Middle frontal gyrus (tissue), 1 donor: ENCODE data around the gene ATOH8.

Source experiments
- DNase-seq: peaks from one replicate; pipeline ENCODE4 v3.0.0-alpha.2; 2015; ENCODE audit warnings: low spot score; ENCODE audit errors: extremely low spot score

ATOH8 gene

GRCh38 chr2:85753035-85753524, 711 bp upstream of the ATOH8 start:
- no peak for DNase-seq

- no peak for DNase-seq
Measured at GRCh38 chr2:85754313-85755095, 713 bp downstream of the ATOH8 start.

DNA sequence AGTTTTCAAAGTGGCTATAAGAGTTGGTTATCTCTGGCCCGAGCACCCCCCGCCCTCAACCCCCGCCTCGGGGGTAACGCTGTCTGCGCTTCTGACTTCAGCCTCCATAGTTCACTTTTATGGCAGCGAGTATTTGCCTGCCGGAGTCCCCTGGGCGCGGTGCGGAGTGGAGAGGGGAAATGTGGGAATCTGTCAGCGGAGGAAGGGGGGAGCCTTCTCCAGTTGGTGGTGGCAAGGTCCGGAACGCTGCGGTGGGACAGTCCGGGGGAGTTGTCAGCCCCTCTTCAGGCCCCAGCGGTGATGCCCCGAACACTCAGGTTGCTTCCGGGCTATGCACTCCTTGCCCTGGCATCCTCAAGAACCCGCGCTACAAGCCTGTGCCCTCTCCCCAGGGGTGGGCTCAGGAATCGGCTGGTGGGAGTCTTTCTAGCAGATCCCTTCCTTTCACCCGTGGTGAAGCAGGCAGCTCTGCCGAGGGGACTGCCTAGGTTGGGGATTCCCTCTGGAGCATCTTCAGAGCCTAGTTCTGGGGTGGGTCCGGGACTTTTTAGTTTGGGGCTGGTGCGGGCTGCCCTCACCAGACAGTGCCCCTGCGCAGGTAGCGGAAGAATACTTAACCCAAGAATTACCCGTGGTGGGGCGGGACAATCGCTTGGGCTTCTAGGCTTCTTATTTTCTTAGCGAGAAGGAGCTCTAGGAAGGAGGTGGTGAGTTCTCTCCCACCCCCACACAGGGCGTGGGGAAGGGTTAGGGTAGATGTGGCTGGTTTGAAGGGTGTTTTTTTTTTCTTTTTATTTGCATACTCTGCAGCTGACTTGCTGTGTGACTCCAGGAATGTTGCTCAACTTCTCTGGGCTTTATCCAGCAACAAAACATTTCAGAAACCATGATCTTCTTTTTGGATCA, 1.6 kb downstream of the ATOH8 start:
- DNase-seq, result no peak

DNA sequence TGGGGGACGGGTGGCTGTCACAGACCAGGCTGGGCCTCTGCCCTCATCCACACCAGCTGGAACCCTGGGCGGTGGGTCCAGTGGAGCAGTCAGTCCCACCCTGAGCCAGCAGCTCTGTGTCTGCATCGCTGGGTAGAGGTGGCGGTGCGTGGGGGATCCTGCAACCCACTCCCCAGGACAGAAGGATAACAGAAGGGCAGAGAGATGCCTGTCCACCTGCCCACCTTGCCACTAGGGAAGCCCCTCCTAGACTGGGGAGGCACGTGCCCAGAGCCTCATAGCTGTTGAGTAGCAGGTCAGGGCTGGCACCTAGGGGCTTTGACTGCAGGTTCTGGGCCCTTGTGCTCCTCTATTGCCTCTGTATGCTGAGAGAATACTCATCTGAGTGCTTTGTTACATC, 2.4 kb downstream of the ATOH8 start:
- DNase-seq, result no peak

GRCh38 chr2:85756822-85757435, 3.1 kb downstream of the ATOH8 start:
- DNase-seq, result no peak

DNA sequence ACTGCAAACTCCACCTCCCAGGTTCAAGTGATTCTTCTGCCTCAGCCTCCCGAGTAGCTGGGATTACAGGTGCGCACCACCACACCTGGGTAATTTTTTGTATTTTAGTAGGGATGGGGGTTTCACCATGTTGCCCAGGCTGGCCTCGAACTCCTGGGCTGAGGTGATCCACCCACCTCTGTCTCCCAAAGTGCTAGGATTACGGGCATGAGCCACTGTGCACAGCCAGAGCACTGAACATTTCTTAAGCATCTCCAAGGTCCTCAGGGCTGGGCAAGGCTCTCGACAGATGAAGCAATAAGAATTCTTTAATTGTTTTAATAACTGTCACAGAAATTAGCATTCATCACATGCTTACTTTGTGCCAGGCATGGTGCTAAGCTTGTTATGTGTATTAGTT, 4.1 kb downstream of the ATOH8 start:
- DNase-seq, result no peak

DNA sequence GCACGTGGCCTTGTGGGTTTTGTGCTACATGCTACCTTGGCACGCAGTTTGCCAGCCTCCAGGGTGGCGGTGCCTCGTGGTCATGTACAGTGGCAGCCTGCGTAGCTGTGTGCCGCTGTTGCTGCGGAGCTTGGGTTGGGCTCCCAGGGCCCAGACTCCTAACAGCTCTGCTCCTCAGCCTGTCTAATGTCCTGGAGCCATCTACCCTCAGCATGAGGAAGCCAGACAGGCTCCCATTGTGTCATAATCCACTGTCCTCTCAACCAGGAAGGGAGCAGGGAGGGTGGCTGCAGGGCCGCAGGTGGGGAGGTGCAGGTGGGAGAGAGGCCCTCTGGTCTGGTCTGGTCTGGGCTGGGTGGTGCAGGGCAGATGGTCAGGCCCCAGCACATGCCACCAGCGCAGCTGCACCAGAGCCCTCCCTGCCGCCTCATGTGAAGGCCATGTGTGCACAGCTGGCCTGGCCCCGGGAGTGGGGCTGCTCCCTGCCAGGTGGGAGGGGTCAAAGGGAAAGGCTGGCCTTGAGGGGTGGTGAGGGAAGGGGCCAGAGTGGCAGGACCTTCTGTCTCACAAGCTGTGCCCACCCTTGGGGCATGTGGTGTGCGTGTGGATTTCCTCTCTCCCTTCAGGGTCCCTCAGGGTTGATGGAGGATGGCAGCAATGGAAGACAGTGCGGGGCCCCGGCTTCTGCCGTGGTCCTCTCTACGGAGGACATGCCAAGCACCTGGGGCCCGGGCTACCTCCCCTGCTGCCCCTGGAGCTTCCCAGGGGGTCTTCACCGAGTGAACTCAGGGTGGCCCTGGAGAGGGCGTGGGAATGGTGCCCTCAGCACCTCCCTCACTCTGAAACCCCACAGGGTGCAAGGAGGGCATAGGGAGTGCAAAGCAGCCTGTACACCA, 4.8 kb downstream of the ATOH8 start:
- no peak for DNase-seq

DNA sequence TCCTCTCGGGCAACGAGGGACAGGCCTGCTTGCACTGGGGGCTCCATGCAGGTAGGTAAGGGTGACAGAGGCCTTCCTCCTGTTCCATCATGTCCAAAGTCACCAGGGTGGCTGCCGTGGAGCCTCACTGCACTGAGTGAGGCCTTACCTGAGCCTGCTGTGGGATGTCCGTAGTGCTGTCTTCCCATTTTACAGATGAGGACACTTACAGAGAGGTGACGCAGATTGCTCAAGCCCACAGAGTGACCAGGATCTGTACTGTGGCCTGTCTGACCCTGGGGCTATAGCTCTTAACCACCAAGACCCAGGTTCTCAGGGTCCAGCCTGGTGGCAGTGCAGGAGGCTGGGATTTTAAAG, 5.4 kb downstream of the ATOH8 start:
- no peak for DNase-seq

GRCh38 chr2:85760371-85760770, 6.6 kb downstream of the ATOH8 start:
- DNase-seq, result no peak

DNA sequence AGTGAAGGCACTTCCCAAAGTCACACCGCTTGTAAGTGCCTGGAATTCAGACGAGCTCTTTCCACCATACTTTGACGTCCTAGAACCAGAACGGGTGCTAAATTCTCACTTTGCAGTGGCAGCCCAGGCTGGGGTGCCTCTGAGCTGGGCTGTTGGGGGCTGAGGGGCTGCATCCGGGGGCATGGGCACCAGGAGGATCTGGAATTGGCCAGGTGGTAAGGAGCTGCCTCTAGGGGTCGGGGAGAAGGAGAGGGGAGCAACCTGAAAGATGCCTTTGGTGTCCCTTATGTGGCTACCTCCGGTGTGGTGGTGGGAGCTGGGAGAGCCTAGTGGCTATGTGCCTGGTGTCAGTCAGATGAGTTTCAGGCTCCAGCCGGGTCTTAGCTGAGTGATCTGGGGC, 7.1 kb downstream of the ATOH8 start:
- DNase-seq, result no peak

DNA sequence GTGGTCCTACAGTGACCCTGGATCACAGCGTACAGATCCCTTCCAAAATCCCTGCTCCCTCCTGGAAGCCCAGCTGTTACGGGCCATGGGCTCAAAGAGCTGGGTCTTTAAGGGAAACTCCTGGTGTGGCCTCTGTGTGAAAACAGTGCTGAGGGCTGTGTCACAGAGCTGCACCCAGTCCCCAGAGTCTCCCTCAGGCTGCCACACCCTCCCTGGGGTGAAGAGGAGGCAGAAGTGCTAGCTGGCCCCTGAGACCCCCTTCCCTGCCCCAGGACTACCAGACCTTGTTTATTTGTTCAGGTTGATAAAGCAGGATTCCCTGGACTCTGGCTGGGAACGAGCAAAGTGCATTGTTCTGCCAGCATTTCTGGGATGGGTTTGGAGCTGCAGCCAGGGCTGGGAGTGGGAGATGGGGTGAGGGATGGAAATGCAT, 7.7 kb downstream of the ATOH8 start:
- DNase-seq, result no peak

- DNase-seq, result no peak
Measured at GRCh38 chr2:85761946-85762345, 8.2 kb downstream of the ATOH8 start.

DNA sequence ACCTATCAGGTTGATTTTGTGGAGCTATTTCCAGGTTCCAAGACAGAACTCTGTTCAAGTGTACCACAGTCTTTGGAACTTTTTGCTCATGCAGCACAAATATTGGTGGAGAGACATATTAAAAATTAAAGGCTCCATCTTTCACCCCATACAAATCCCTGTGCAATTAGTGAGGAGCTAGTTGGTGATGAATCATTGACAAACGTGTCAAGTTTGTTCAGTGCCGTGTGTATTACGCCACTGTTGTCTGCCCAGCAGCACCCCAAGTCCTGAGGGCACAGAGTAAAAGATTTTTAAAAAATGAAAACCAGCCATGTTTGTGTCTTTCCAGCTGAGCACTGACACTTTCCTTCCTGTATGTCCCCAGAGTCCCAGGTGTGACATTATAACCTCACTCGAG, 9.3 kb downstream of the ATOH8 start:
- DNase-seq, result no peak

GRCh38 chr2:85763831-85764230, 10.0 kb downstream of the ATOH8 start:
- DNase-seq, result no peak

DNA sequence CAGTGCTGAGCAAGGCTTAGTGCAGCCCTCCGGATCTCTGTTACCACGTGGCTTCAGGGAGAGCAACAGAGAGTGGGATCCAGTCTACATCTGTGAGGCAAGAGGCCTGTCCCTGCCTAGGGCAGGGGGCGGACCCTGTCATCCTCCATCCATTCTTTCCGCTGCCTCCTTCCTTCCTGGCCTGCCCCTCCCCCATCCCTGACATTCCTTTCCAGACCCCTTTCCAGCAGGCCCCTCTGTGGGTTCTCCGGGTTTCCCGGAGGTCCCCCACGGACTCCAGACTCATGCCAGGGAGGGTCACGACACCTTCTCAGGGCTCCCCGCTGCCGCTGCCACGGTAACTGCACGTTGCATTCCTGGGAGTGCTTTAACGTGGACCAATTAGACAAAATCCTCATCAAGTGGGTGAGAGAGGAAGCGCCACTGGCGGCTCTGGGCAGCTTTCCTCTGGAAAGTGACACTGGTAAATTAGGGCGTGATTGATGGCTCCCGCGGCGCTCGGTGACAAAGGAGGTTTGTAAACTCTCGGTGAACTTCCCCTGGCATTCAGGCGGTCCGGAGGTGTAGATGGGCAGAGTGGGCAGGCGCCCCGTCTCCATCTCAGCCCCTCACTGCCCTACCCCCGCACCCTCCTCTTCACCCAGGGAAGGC, 11.4 kb downstream of the ATOH8 start:
- DNase-seq, result no peak

- DNase-seq, result no peak
Measured at GRCh38 chr2:85766229-85766628, 12.4 kb downstream of the ATOH8 start.

GRCh38 chr2:85767803-85768665, 14.2 kb downstream of the ATOH8 start:
- no peak for DNase-seq

GRCh38 chr2:85768713-85769112, 14.9 kb downstream of the ATOH8 start:
- no peak for DNase-seq

DNA sequence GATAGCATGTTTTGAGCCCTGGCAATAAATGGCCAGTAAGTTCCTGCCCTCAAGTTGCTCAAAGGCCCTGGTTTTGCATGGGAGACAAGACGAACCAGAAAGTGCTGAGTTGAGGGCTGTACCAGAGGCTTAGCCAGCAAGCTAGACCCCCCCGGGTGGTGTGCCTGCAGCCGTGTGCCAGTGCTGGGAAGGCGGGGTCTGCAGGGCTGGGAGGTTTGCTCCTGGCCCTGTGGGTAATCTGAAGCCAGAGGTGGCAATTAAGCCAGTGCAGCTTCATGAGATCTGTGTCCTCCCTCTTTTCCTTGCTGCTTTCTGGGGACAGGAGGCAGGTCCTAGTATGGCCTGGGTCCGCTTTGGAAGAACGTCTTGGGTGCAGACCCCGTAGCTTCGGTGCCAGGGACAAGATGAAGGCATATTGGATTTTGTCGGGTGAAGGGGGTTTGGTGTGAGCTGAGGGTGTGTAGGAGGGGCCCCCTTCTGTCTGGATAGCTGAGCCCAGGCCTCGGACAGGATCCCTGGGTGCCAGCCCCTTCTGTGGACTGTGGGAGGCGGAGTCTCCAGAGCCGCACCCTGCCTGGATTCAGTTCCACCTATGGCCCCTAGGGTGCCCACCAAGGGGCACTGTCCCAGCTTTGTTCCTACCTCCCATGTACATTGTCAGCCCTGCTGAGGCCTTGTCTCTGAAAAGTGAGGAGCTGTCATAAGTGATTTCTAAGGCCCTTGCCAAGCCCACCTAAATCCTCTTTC, 15.6 kb downstream of the ATOH8 start:
- no peak for DNase-seq
